GM19351 (cell line): Measurements from ENCODE around the gene MINDY4.
A peak's percentile ranks its signal among the peaks of the same experiment; 100 is the strongest.

Experiments used
- ATAC-seq: cut with Tn5 transposase; IDR thresholded peaks from one replicate; pipeline ENCODE4 v1.9.1; 2021; ENCODE audit warnings: mild to moderate bottlenecking, moderate library complexity; ENCODE audit not compliant: unreplicated experiment

Gene MINDY4

DNA sequence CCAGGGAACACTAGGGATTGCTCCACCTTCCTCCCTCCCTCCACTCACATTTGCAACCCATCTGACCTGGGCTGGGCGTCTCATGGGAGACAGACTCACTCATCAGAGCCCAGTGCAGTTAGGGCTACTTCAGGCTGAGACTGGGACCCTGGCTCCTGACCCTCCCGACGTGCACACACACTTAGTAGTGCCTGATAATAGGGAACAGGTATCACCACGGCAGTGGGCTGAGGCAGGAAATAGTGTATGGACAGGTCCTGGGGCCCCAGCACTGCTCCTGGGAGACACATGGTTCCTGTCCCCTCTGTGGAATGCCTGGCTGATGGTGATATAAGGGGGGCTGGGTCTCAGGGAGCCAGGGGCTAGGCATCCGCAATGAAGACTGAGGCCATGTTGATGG lies 154.7 kb downstream of the MINDY4 start:
- no peak for ATAC-seq

DNA sequence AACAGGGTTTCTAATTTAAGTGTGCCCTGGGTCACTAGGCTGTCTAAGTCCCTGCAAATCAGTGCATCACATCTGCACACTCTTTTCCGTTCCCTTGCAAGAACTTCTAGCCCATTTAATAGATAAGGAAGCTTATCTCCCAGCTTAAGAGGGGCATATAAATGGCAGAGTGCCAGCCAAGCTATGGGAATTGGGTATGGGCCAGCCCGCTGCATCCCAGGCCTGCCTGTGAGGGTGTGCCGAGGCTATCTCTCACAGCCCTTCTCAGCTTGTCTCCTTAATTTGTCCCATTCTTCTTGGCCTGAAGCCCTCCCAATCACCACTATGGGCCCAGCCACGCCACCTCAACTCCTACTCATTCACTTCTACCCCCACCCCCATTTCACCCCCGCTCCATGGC lies 155.1 kb downstream of the MINDY4 start:
- no peak for ATAC-seq

DNA sequence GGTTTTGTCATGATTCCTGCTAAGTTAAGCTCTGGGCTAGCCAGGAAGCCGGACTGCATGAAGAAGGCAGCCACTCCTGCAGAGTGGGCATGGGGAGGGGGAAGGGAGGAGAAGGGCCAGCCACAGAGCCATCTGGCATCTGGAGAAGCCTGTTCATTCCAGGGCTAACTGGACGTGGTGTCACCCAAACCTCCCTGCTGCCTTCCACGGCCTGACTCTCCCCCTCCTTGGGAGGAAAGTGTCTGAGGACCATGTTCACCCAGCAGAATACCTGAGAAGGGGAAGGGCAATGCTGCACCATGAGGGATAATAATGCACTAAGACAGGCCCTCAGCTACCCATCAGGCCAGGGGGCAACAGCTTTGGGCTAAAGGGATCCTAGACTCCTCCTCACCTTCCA lies 155.8 kb downstream of the MINDY4 start:
- ATAC-seq = no peak

DNA sequence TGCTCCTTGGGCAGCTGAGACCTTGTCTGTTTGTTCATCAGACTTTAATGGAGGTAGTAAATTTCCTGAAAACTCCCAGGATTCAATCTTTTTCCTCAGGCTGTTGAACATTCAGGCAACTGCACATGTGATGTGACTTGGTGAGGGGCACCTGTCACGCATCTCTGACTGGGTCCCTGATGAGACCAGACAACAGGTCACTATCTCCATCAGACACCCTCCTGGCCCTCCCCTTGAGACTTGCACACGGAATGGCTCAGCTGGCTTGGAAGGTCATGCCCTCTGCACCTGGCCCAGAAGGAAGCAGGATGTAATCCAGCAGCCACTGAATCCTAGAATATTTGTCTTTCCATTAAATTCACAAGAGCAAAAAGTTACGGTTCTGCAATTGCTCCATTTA lies 156.3 kb downstream of the MINDY4 start:
- ATAC-seq = no peak

DNA sequence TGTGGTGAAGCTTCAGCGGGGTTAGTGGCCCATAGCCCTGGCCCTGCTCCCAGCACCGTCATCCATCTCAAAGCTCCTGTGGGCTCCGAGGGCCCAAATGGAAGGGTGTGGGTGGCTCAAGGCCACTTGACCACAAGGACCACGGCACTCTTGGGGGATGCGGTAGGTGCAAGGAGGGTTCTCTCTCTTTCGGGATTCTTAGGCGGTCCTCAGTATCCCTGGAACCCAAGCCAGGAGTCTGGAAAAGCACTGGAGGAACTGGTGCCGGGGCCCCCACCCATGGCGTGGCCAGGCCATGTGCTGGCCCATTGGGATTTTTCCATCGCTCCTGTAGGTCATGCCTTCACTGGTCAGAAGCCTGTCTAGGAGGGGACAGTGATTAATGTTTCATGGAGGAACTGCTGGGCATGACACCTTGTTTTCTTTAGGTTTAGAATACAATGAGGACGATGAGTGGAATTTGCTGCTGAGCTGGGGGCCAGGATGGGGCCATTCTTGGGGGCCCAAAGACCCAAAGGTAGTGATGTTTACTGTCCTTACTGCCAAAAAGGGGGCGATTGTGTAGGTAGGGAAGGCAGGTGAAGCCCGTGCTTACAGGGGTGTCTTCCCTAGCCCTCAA lies 157.1 kb downstream of the MINDY4 start:
- ATAC-seq = no peak

DNA sequence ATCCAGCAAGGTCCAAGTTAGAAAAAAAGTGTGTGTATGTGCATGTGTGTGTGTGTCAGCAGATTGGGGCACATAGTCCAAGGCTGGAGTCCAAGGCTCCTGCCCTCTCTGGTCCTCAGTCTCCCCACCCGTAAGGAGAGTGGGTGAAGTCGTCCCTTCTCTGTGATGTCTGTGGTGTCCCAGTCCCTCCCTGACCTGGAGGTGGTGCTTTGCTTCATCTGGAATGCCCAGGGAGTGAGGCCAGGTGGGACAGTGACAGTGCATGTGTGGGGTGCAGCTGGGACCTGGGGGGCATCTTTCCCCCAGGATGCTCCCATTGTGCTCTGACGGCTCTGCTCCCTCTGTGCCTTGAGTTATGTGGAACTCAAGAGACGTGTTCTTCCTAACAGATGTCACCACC lies 158.5 kb downstream of the MINDY4 start:
- ATAC-seq = no peak

DNA sequence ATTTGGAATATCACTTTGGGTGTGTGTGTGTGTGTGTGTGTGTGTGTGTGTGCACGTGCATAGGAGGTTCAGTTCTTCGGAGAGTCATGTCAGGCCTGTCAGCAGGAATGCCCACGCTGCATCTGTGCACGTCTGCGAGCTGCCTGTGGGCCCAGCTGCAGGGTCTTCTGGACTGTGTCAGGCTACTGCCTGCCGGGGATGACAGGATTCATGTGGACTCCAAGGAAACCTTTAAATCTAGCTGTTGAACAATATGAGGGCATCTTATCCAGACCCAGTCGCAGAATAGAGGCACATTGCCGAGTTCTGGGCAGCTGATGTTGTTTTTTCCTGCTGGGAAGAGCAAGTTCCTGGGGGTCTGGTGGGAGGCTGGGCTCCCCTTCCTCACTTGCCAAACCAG lies 159.4 kb downstream of the MINDY4 start:
- no peak for ATAC-seq

DNA sequence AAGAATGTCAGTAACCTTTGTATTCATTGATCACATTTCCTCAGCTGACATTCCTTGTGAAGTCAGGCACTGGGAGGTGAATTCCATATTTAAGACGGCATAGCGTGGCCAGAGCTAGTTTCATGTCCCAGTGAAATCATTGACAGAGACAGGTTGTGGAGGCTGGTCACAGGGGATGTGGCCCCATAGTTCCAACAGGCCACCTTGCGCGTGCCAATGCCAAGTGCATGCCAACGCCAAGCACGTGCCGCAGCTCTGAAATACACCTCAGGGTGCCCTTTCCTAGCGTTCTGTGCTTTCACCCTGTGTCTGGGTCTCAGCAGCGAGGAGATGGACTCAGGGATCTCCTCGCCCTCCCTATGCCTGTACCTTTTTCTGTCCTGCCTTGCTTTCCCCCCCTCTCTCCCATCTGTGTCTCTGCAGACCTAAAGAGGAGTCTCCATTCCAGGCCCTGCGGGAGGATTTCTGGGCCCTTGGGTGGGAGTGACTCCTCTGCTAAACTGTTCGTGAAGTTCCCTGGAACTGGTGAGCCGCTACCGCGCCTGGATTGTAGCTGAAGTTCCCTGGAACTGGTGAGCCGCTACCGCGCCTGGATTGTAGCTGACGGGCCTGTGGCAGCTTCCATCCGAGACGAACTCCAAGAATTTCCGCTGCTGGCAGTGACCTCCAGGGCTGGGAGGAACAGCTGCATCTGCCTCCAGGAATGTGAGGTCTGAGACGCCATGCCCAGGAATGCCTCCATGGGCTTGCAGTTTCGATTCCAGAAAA lies 160.1 kb downstream of the MINDY4 start:
- ATAC-seq = no peak

DNA sequence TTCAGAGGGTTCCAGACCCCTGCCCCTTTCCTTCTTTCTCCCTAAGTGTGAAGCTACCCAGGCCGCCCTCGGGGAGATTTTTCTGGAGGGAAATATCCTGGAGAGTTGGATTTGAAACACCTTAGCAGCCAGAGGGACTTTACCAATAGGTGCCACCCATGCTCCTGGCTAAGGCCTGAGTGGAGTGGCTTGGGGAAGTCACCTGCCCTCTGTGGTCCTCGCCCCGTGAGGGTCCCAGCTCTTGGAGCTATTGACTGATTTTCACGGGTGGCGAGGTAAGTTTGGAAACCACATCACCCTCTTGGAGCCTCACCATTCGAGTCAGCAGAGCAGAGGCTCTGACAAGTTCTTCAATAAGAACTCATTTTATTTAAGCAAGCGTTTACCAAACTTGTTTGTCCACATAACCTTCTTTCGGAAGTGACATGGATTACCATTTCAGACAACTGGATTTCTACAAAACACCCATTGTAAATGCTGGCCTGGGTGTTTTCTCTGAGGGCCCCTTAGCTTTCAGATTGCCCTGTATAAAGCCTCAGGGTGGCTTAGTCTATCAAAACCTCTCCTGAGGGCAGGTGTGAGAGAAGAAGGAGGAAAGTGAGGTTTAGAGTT lies 160.8 kb downstream of the MINDY4 start:
- no peak for ATAC-seq

DNA sequence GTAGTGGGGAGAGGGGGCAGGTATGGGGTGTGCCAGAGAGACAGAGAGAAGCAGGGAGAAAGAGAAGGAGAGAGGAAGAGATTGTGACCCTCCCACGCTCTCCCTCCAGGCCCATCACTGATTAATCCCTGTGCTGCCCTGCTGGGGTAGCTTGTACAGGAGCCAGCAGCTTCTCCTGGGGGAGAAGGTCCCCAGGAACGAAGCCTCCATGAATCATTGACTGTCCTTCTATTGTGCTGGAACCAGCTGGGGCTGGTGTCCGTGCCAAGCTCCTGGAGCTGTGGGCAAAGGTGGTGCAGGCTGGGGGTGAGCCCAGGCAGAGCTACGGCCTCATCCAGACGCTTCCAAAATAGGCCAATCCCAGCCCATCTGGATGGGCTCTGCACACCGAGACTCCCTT lies 161.3 kb downstream of the MINDY4 start:
- no peak for ATAC-seq

DNA sequence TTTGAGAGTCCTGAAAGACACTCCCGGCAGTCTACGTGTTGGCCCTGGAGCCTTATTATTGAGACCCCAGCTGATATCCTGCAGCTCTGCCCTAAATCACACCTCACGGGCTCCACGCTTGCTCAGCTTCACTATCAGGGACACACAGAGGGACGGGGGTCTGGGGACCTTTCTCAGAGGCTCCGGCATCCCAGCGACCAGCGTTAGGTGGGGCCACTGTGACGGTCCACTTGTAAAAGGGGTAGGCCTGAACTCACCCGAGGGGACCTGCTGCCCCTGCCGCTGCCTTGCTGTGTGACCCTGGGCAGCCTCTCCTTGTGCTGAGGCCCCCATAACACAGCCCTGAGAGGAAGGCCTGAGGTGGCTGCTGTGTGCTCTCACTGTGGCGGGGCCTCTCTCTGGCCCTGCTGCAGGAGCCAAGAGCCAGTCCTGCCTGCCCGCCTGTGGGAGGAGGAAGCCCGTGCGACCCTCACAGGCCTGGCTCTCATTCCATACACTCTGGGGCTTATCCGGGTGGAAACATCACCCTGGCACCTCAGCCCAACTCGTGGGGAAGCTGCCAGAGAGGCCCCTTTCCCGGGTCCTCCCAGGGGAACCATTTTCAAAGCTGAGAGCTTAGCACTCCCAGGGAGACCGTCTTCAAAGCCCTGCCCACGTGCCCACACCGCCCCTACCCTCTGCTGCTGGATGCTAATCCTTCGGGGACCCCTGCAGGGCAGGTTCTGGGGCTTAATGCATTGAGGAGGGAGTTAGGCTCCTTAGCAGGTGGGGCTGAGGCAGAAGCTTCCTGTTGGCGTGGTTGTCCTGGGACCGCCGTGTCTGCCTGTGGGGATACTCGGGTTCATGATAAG lies 162.1 kb downstream of the MINDY4 start:
- no peak for ATAC-seq

DNA sequence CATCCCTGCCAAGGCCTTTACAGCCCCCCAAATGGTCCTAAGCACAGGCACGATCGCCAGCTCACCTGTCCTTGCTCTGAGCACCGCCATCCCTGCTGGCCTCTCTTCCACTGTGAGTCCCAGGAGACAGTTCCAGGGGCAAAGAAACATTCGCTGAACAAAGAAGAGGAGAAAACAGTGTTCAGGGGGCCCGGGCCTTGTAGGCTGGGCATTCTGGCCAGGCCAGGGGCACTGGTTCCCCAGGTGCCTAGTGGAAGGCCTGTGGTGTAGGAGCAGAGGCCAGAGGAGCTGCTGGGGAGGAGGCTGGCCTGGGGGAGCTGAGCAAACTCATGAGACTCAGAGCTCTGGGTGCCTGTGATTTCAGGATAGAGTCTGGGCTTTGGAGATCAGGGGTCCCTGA lies 163.0 kb downstream of the MINDY4 start:
- ATAC-seq = no peak

DNA sequence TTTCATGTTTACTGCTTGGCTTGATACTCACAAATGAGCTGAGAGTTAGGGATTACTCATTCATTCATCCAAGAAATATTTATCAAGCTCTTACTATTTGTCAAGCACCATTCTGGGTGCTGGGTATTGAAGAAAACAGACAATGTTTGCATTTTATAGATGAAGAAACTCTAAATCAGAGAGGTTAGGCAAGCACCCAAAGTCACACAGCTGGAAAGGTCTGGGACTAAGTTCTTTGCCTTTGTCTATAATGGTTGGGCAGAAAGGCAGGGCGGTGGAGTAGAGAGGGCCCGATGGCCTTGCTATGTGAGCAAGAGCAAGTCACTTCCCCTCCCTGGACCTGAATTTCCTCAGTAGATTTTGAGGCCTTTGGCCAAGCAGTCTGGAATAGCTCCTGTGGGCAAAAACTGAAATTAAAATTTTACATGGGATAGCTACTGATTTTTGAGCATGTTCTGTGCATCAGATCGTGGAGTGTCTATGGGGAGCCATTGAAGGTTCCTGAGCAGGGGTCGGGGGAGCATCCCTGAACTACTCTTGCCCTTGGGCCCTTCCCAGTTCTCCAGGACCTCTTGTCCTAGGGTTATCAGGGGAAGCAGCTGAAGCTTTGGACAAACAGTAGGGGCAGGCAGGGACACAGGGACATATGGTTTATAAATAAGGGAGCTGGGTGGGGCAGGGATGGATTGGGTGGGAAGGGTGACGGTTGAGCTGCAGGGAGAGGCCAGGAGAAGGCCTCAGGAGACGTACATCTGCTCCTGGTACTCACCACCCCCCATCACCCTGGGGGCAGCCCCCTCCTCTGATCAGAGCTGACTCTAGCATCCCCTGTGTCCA lies 163.7 kb downstream of the MINDY4 start:
- ATAC-seq = no peak

DNA sequence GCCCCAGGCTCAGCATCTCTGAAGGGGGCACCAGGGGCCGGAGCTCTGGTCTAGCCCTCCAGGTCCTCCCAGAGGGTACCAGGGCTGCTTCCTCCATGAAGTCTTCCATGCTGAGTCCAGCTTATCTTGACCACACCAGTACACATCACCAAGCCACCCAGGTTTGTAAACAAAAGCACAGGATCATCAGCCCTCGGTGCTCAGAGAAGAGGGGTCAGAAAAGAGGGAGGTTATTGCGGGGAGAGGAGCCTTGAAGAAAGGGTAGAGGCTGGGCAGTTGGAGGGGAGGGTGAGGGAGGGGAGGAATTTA lies 164.3 kb downstream of the MINDY4 start:
- ATAC-seq = no peak

DNA sequence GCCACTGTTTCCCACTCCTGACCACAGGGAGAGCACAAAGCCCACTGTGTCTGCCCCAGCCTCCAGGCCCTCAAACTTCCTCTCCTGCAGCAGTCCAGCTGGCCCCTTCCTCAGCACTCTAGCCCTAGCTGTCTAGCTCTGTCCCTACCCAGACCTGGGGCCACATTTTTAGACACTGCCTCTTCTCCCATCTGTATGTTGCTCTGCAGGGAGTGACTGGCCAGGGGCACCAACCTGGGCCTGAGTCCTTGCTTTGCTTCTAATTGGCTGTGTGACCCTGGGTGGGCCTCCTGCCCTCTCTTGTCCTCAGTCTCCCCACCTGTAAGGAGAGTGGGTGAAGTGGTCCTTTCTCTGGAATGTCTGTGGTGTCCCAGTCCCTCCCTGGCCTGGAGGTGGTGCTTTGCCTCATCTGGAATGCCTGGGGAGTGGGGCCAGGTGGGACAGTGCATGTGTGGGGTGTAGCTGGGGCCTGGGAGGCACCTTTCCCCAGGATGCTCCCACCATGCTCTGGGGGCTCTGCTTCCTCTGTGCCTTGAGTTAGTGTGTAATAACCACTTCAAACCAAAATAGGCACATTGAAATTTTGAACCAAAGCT lies 165.5 kb downstream of the MINDY4 start:
- ATAC-seq = no peak

DNA sequence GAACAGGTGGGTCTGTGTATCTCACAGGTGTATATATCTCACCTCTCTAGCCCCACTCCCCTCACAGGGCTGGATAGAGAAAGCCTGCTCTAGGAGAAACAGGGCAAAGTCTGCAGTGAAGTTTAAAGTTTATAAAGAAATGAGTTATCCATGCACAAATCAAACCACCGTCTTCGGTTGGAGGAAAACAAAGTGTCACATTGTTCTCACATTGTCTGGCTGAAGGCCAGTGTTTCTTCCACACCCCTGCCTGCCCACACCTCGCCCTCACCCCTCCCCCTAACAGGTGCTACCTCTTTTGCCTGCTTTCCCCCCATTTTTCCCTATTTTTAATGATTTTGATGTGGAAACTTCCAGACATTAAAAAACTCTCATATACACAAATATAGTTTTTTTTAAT lies 166.2 kb downstream of the MINDY4 start:
- no peak for ATAC-seq

DNA sequence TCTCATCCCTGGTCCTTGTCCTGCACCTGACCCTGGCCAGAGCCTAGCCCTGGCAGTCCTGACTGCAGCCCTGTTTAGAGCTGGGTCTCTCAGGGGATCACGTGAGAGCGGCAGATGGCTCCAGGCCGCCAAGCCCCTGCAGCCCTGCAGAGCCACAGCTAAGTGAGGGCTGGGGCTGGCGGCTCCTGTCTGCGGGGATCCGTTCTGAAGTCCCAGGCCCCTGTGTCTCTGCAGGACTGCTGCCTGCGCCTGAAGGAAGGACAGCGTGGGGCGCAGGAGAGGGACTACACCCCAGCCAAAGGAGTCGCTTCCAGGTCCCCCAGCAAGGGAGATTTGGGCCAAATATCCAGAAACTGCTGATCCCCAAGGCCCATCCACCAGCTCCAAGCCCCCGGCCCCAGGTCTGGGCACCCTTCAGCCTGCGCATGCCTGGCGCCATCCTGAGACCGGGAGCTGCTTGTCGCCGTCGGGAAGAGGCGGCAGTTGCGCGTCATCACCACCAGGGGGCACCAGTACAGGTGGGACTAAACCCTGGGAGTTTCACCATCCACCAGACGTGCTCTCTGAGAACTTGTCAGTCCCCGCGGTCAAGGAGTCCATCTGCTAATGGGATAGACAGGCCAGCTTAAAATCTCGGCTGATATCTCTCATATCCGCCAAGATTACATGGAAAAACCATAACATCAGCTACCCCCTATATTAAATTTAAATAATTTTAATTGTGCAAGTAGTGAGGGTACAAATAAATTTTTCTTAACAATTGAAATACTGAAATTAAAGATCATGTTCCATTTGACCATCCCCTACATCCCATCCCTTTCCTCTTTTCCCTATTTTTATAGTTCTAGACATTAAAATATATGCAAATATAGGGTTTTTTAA lies 167.5 kb downstream of the MINDY4 start:
- ATAC-seq = peak; percentile 82

DNA sequence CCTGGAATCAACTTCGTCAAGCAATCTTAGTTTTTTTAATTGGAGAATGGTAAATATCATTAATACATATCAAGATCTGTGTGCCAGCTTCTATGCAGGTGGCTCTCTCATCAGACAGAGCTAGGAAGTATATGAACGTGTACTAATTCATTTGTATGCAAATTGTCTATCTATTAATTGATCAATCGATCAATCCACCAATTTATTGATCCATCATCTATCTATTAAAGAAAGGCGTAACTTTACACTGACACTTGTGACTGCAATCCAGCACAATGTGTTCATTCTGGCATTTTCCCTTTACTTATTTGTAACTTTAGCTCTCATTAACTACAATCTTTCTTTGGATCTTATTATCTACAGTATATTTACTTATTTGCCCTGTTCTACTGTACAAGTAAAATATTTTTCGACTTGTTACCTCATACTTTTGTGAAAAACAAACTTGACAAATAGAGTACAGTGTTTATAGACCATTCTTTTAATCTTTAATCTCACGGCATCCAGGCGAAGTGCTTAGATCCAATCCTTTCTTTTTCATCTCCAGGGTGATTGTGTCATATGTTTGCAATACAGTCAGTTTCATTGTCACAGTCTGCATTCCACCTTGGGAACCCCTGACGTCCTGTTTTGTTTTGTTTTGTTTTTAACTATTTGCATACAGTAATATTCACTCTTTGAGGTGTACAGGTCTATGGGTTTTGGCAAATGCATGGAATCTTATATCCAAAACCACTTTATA lies 170.5 kb downstream of the MINDY4 start:
- no peak for ATAC-seq
